Activated CD4-positive, CD25-positive, alpha-beta regulatory T cell (primary cell): ENCODE results near the gene LRFN3.
"Not testable (repeated sequence)": the region's sequence is repeated elsewhere in the genome, so short reads cannot be mapped to it uniquely, and the experiment has no call there.

Experiments used
- DNase-seq, 4 experiments: peaks; one replicate each; lab custom pipeline; 2025; lab: John Stamatoyannopoulos, UW

LRFN3 gene

GRCh38 chr19:35935911-35936737, at the start of gene LRFN3:
TSS of gene LRFN3 (plus strand) at chr19:35936374. CDS start at chr19:35939426, 3,052 bp downstream.
- peak in 2 of 4 experiments; percentile 23 to 29 for DNase-seq

- no peak for DNase-seq
Measured at GRCh38 chr19:35887197-35887596, 49.0 kb upstream of the LRFN3 start.

- no peak for DNase-seq
Measured at GRCh38 chr19:35888398-35888797, 47.8 kb upstream of the LRFN3 start.

GRCh38 chr19:35889370-35890112, 46.6 kb upstream of the LRFN3 start:
- no peak for DNase-seq

- DNase-seq = no peak
Measured at GRCh38 chr19:35890113-35890650, 46.0 kb upstream of the LRFN3 start.

GRCh38 chr19:35891819-35892218, 44.4 kb upstream of the LRFN3 start:
- not testable (repeated sequence) for DNase-seq

- no peak for DNase-seq
Measured at GRCh38 chr19:35894342-35894741, 41.8 kb upstream of the LRFN3 start.

- DNase-seq = no peak
Measured at GRCh38 chr19:35895911-35896642, 40.1 kb upstream of the LRFN3 start.

- DNase-seq = no peak
Measured at GRCh38 chr19:35896643-35897040, 39.5 kb upstream of the LRFN3 start.

GRCh38 chr19:35897706-35898451, 38.3 kb upstream of the LRFN3 start:
- DNase-seq = no peak

- DNase-seq = no peak
Measured at GRCh38 chr19:35898499-35898809, 37.7 kb upstream of the LRFN3 start.

GRCh38 chr19:35899547-35900214, 36.5 kb upstream of the LRFN3 start:
- DNase-seq = peak; percentile 64 to 83 (median 75)

GRCh38 chr19:35901055-35901644, 35.0 kb upstream of the LRFN3 start:
- no peak for DNase-seq

GRCh38 chr19:35901854-35902661, 34.1 kb upstream of the LRFN3 start, which contains the start of gene HCST:
TSS of gene HCST (plus strand) at chr19:35902529. CDS start at chr19:35902594, 65 bp downstream.
- DNase-seq = no peak

GRCh38 chr19:35902870-35903475, 33.2 kb upstream of the LRFN3 start:
- no peak for DNase-seq

GRCh38 chr19:35903550-35904179, 32.5 kb upstream of the LRFN3 start:
- peak; percentile 56 to 86 (median 74) for DNase-seq

- no peak for DNase-seq
Measured at GRCh38 chr19:35904311-35905068, 31.7 kb upstream of the LRFN3 start.

GRCh38 chr19:35905178-35905727, 30.9 kb upstream of the LRFN3 start:
- DNase-seq = no peak
